GM12892 (cell line): ENCODE results near the gene EXOSC1.

ENCODE experiments used
- POLR2A ChIP-seq: IDR thresholded peaks from 2 replicates; pipeline ENCODE4 v1.6.1; 2011; ENCODE audit warnings: low read depth, low read length, control low read depth
- POLR2AphosphoS5 ChIP-seq: IDR thresholded peaks from 2 replicates; pipeline ENCODE4 v1.6.1; 2011; ENCODE audit warnings: low read depth, low read length, control low read depth
- TAF1 ChIP-seq: IDR thresholded peaks from 2 replicates; pipeline ENCODE4 v1.6.1; 2011; ENCODE audit warnings: low read depth, mild to moderate bottlenecking, control low read depth, low read length, borderline replicate concordance

DNA sequence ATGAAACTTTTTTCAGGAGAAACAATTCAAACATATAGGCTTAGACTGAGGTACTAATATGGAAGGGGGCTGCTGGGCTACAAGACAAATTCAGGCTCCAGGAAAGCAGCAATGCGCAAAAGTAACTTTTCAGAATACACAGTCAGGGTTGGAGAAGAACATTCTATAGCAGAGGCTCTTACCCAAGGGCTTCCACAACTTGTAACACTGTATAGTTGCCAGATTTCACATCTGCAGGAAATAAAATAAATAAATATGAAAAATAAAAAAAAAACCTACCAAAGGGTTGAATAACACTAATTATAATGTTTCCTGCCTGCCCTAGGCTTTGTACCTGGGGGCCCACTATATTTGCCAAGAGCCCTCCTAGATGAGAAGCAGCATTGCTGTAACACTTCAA is 38.1 kb upstream of the EXOSC1 start:
- no peak for TF ChIP-seq POLR2A
- TF ChIP-seq POLR2AphosphoS5: no peak
- TF ChIP-seq TAF1: no peak
